OCI-LY3 (cell line): ENCODE results near the gene TEX47.

Source experiments
- EZH2phosphoT487 ChIP-seq: fragments of 200-600 bp; shearing (Covaris generic); IDR thresholded peaks from 2 replicates; pipeline ENCODE4 v1.6.1; 2018; ENCODE audit warnings: antibody characterized with exemption, mixed run types, low read depth
- TF ChIP-seq, protein P1 (sequence below): fragments of 200-600, 300-600 bp; sonication (generic); IDR thresholded peaks from 2 replicates; pipeline ENCODE4 v1.5.1; 2014; ENCODE audit warnings: antibody characterized with exemption, low read length, low read depth

DNA sequence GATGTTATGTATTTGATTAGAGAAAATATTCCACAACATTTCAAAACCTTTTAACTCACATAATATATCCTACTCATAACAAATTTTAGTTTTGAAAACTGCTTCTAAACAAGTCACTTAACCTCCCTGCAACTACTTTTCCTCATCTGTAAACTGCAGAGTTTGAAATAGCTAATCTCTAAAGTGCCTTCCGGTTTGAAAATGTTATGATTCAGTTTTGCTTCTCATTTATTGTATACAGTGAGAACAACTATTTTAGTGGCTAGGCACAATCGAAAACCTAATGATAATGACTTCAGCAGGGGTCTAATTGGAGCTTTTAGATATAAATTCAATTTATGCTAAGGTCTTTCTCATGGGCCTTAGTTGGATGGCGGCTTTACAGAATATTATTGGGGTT, 30.7 kb upstream of the TEX47 start:
- TF ChIP-seq, protein P1, sequence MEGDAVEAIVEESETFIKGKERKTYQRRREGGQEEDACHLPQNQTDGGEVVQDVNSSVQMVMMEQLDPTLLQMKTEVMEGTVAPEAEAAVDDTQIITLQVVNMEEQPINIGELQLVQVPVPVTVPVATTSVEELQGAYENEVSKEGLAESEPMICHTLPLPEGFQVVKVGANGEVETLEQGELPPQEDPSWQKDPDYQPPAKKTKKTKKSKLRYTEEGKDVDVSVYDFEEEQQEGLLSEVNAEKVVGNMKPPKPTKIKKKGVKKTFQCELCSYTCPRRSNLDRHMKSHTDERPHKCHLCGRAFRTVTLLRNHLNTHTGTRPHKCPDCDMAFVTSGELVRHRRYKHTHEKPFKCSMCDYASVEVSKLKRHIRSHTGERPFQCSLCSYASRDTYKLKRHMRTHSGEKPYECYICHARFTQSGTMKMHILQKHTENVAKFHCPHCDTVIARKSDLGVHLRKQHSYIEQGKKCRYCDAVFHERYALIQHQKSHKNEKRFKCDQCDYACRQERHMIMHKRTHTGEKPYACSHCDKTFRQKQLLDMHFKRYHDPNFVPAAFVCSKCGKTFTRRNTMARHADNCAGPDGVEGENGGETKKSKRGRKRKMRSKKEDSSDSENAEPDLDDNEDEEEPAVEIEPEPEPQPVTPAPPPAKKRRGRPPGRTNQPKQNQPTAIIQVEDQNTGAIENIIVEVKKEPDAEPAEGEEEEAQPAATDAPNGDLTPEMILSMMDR: no peak
- TF ChIP-seq EZH2phosphoT487: no peak
